Panc1 (cell line): ENCODE measurements around the gene ENDOV.

ENCODE experiments used
- CTCF ChIP-seq: fragments of 450-650 bp; IDR thresholded peaks from 2 replicates; pipeline ENCODE4 v1.5.1; 2017; ENCODE audit warnings: mild to moderate bottlenecking
- POLR2AphosphoS5 ChIP-seq: IDR thresholded peaks from 2 replicates; pipeline ENCODE4 v1.6.1; 2012; ENCODE audit warnings: mild to moderate bottlenecking, low read depth, low read length, moderate library complexity
- TCF7L2 ChIP-seq: IDR thresholded peaks from 2 replicates; pipeline ENCODE4 v1.6.1; 2011; ENCODE audit warnings: mild to moderate bottlenecking, low read depth, low read length, inconsistent platforms

- TF ChIP-seq CTCF (no peak), TCF7L2 (no peak), POLR2AphosphoS5 (no peak)
Observed at GRCh38 chr17:80444644-80444979, 29.6 kb downstream of the ENDOV start.
